IPS-20b (cell line): Measurements from ENCODE around the gene TCF7L2.

ENCODE experiments used
- H3K27ac ChIP-seq: one replicate; pipeline ENCODE4 v1.5.1; 2013; ENCODE audit warnings: low read length
- H3K27me3 ChIP-seq: 2 replicates; pipeline ENCODE4 v1.6.1; 2013; ENCODE audit warnings: mild to moderate bottlenecking, low read length, inconsistent platforms; ENCODE audit not compliant: insufficient read depth
- H3K36me3 ChIP-seq: 2 replicates; pipeline ENCODE4 v1.6.1; 2013; ENCODE audit warnings: low read depth, mild to moderate bottlenecking, inconsistent platforms, low read length, moderate library complexity; ENCODE audit not compliant: insufficient read depth
- H3K4me1 ChIP-seq: 2 replicates; pipeline ENCODE4 v1.6.1; 2013; ENCODE audit warnings: mild to moderate bottlenecking, control low read depth, inconsistent platforms, low read length, moderate library complexity; ENCODE audit not compliant: insufficient read depth
- H3K4me3 ChIP-seq: 2 replicates; pipeline ENCODE4 v1.5.1; 2013; ENCODE audit warnings: mild to moderate bottlenecking, low read length, inconsistent platforms
- H3K9ac ChIP-seq: 2 replicates; pipeline ENCODE4 v1.6.1; 2013; ENCODE audit warnings: low read depth, mild to moderate bottlenecking, inconsistent platforms, low read length, moderate library complexity
- H3K9me3 ChIP-seq: 2 replicates; pipeline ENCODE4 v1.6.1; 2013; ENCODE audit warnings: mild to moderate bottlenecking, low read depth, low read length, inconsistent platforms; ENCODE audit not compliant: insufficient read depth

Gene TCF7L2

GRCh38 chr10:112985690-112986543 lies 35.9 kb downstream of the TCF7L2 start:
- Histone ChIP-seq H3K4me3 (no peak overlapping the region), H3K27me3 (no peaks in the 10 kb centered on the region), H3K4me1 (peaks cover 67% of the 10 kb centered on the region), H3K9me3 (no peaks in the 10 kb centered on the region), H3K9ac (no peak overlapping the region), H3K36me3 (peaks cover 34% of the 10 kb centered on the region), H3K27ac (no peak overlapping the region)

DNA sequence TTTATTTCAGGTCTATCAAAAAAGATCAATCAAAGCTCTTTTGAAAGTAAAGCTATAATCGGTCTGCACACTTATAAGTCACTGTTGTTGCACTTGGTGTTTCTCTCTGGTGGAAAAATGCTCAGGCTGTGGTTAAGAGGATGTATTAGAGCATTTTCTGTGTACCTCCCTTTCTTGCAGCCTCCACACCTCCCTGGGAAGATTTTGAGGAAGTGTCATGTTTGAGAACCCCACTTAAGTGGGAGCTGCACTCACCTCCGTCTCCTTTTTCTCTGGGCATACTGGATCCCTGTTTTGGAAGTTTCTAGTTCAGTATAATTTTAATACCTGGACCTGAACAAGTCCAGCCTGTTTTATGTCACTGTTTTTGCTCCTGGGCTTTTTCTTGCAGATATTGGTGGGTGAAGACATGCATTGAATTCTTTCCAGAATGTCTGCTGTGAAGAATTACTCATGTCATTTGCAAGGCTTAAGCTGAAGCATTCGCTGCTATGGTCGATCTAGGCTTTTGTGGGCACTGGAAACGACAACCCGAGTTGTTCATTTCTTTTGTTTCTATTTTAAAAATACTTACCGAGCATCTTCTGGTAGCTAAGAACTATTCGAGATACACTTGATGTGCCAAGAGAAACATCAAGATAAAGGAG lies 36.6 kb downstream of the TCF7L2 start:
- peaks cover 35% of the 10 kb centered on the region for H3K36me3 ChIP-seq
- no peaks in the 10 kb centered on the region for H3K9me3 ChIP-seq
- no peak overlapping the region for H3K9ac ChIP-seq
- H3K4me3 ChIP-seq, result no peak overlapping the region
- H3K27me3 ChIP-seq, result no peaks in the 10 kb centered on the region
- no peak overlapping the region for H3K27ac ChIP-seq
- peaks cover 62% of the 10 kb centered on the region for H3K4me1 ChIP-seq

- Histone ChIP-seq H3K27ac (no peak overlapping the region), H3K9ac (no peak overlapping the region), H3K4me1 (peaks cover 55% of the 10 kb centered on the region), H3K36me3 (peaks cover 31% of the 10 kb centered on the region), H3K9me3 (no peaks in the 10 kb centered on the region), H3K27me3 (no peaks in the 10 kb centered on the region), H3K4me3 (no peak overlapping the region)
These were observed 38.9 kb downstream of the TCF7L2 start for GRCh38 chr10:112988839-112989406.

DNA sequence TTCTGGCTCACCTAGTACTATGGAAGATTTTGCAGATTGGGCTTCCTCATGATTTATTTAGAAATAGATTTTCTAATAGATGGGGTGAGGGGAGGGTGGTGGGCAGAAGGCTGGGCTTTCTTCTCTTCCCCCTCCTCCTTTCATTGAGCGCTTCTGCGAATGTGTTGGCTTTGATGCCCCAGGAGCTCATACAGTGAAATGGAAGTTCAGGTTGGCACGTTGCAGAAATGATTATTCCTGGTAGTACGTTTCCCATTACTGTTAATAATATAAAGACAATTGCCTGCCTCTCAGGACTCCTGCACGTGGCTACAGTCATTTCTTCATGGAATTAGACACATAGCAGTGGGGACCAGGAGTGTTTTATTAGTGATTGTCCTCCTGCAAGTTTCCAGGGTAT lies 39.8 kb downstream of the TCF7L2 start:
- H3K9me3 ChIP-seq, result no peaks in the 10 kb centered on the region
- no peak overlapping the region for H3K9ac ChIP-seq
- H3K27ac ChIP-seq, result no peak overlapping the region
- peaks cover 47% of the 10 kb centered on the region for H3K4me1 ChIP-seq
- no peaks in the 10 kb centered on the region for H3K27me3 ChIP-seq
- H3K4me3 ChIP-seq, result no peak overlapping the region
- peaks cover 30% of the 10 kb centered on the region for H3K36me3 ChIP-seq

DNA sequence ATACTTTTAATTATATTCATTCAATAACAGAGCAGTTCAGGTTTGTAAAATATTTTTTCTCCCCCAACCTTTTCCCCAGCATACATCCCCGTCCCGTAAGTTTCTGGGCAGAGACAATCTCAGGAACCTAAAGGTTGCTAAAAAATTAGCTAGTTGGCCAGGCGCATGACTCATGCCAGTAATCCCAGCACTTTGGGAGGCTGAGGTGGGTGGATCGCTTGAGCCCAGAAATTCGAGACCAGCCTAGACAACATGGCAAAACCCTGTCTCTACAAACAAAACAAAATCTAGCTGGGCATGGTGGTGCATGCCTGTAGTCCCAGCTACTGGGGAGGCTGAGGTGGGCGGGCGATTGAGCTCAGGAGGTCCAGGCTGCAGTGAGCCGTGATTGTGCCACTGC lies 40.2 kb downstream of the TCF7L2 start:
- H3K9me3 ChIP-seq, result no peaks in the 10 kb centered on the region
- H3K4me1 ChIP-seq, result peaks cover 42% of the 10 kb centered on the region
- no peak overlapping the region for H3K27ac ChIP-seq
- H3K4me3 ChIP-seq, result no peak overlapping the region
- H3K27me3 ChIP-seq, result no peaks in the 10 kb centered on the region
- peaks cover 30% of the 10 kb centered on the region for H3K36me3 ChIP-seq
- no peak overlapping the region for H3K9ac ChIP-seq

DNA sequence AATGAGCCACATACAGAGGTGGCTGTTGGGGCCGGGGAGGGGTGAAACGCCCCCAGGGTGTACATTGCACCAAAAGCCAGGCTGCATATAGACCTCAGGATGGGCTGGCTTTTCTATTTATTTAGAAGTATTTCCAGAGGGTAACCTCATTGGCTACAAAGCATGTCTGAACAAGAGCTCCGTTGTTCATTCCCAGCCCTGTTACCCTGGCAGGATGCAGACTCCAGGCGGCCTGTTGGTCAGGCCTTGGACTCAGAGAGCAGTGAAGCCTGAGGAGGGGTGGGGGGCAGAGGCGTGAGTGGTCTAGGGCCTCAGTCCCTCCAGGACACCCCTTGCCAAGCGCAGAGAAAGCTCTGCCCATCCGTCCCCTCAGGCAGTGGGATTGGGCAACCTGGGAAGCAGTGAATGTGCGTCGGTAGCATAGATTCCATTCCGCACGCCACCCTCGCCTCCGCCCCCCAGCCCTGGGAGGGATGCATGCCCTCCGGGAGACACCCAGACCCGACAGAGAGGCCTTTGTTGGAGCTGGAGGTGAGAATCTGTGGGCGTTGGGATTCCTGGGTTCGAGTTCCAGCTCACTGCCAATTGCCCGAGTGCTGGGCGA lies 41.9 kb downstream of the TCF7L2 start:
- no peak overlapping the region for H3K9ac ChIP-seq
- H3K4me3 ChIP-seq, result no peak overlapping the region
- H3K9me3 ChIP-seq, result no peaks in the 10 kb centered on the region
- no peaks in the 10 kb centered on the region for H3K27me3 ChIP-seq
- H3K4me1 ChIP-seq, result peaks cover 26% of the 10 kb centered on the region
- H3K27ac ChIP-seq, result no peak overlapping the region
- peaks cover 29% of the 10 kb centered on the region for H3K36me3 ChIP-seq

- Histone ChIP-seq H3K4me3 (no peak overlapping the region), H3K4me1 (no peaks in the 10 kb centered on the region), H3K27ac (no peak overlapping the region), H3K9me3 (no peaks in the 10 kb centered on the region), H3K27me3 (no peaks in the 10 kb centered on the region), H3K9ac (no peak overlapping the region), H3K36me3 (peaks cover 22% of the 10 kb centered on the region)
These were observed 46.4 kb downstream of the TCF7L2 start for GRCh38 chr10:112996462-112996861.

DNA sequence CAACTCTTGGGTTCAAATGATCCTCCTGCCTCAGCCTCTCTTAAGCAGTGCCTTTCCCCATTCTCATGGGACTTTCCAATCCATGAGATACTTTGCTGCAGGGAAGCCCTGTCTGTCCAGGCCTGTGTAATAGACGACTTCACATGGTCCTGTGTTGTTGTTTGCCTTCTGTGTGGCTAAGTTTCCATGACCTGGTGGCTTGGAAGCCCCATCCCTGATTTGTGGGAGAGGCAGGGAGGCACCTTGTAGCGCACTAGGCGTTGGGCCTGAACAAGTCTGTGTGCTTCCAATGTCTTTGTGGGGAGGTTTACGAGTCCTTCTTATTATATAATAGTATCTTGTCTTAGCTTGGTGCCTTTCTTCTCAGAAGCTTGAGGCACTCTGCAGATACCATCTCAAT lies 49.1 kb downstream of the TCF7L2 start:
- H3K27ac ChIP-seq, result no peak overlapping the region
- H3K9ac ChIP-seq, result no peak overlapping the region
- H3K4me1 ChIP-seq, result no peaks in the 10 kb centered on the region
- peaks cover 29% of the 10 kb centered on the region for H3K36me3 ChIP-seq
- no peak overlapping the region for H3K4me3 ChIP-seq
- no peaks in the 10 kb centered on the region for H3K9me3 ChIP-seq
- H3K27me3 ChIP-seq, result no peaks in the 10 kb centered on the region

- H3K9me3 ChIP-seq, result no peaks in the 10 kb centered on the region
- H3K27me3 ChIP-seq, result no peaks in the 10 kb centered on the region
- H3K9ac ChIP-seq, result no peak overlapping the region
- H3K36me3 ChIP-seq, result peaks cover 32% of the 10 kb centered on the region
- no peak overlapping the region for H3K27ac ChIP-seq
- no peak overlapping the region for H3K4me3 ChIP-seq
- 0 out of 2 replicates have a peak, but pooled peaks cover 2% of the 10 kb centered on the region for H3K4me1 ChIP-seq
These were observed 50.4 kb downstream of the TCF7L2 start for GRCh38 chr10:113000442-113000841.

GRCh38 chr10:113000876-113001598 lies 51.0 kb downstream of the TCF7L2 start:
- Histone ChIP-seq H3K27me3 (no peaks in the 10 kb centered on the region), H3K9me3 (no peaks in the 10 kb centered on the region), H3K9ac (no peak overlapping the region), H3K4me1 (0 out of 2 replicates have a peak, but pooled peaks cover 2% of the 10 kb centered on the region), H3K27ac (no peak overlapping the region), H3K4me3 (no peak overlapping the region), H3K36me3 (peaks cover 32% of the 10 kb centered on the region)
